Measurements from ENCODE around the gene RC3H2. TPM values are rescaled to one million over a fixed set of nuclear protein-coding genes. Genes with fewer than 3 reads are reported as not detected.

RC3H2 gene
- polyA plus RNA-seq (2013) = 39.5 TPM

- H3K27me3 ChIP-seq (replicated peaks in 2 of 5; ENCODE audit: control insufficient read depth in 4 of 5, insufficient read depth in 5 of 5, low read length in 4 of 5) = no peaks in the 10 kb centered on the region
- H3K27ac ChIP-seq (ENCODE audit: insufficient read depth in 1 of 2, low read depth in 1 of 2, low read length in 2 of 2, poor library complexity in 1 of 2, severe bottlenecking in 2 of 2) = peak within 1 kb of the TSS; percentile 95 to 98
- WGBS (ENCODE audit: insufficient coverage) = 0% methylated on average over 54 of the region's 77 CpGs
- peak within 1 kb of the TSS; percentile 86 to 99 (median 95) for H3K4me3 ChIP-seq (ENCODE audit: control insufficient read depth in 1 of 7, extremely low read depth in 1 of 7, insufficient read depth in 4 of 7, low read depth in 2 of 7, low read length in 6 of 7)
- DNase-seq = peak; percentile 99 to 100 (median 100)
- peaks cover 12 to 38% (median 26%) of the 10 kb centered on the region in 4 experiments for H3K4me1 ChIP-seq (ENCODE audit: control extremely low read depth in 1 of 4, control insufficient read depth in 4 of 4, insufficient read depth in 4 of 4, low read length in 3 of 4)
- H3K9me3 ChIP-seq (ENCODE audit: control extremely low read depth in 1 of 5, control insufficient read depth in 4 of 5, insufficient read depth in 2 of 5, low read depth in 1 of 5, low read length in 4 of 5) = no peaks in the 10 kb centered on the region
- ChIA-PET CTCF (interaction anchor here (0.9 to 1.8 kb wide), 2 partner anchors 25 to 86 kb away, joined by 3 to 7 read pairs; no protein-coding TSS in a partner anchor), POLR2A (interaction anchor here (0.6 to 2.6 kb wide), 5 partner anchors 8 to 130 kb away, joined by 3 to 10 read pairs (median 6); partner anchors contain the start of genes ZBTB26 and ZBTB6)
- H3K36me3 ChIP-seq (ENCODE audit: control insufficient read depth in 4 of 4, insufficient read depth in 4 of 4, low read length in 3 of 4) = peaks cover 0 to 6% (median 2%) of the 10 kb centered on the region in 4 experiments
Measured at GRCh38 chr9:122904823-122905710, at the start of gene RC3H2. RC3H2 (minus strand) TSS chr9:122905359; CDS start chr9:122897509, 7,850 bp downstream.

- ChIA-PET CTCF (no interaction called here), POLR2A (no interaction called here)
- Histone ChIP-seq H3K4me3 (ENCODE audit: control insufficient read depth in 1 of 7, extremely low read depth in 1 of 7, insufficient read depth in 4 of 7, low read depth in 2 of 7, low read length in 6 of 7) (no peak overlapping the region), H3K9me3 (ENCODE audit: control extremely low read depth in 1 of 5, control insufficient read depth in 4 of 5, insufficient read depth in 2 of 5, low read depth in 1 of 5, low read length in 4 of 5) (peaks cover 0 to under 1% (median 0%) of the 10 kb centered on the region in 5 experiments), H3K27me3 (replicated peaks in 2 of 5; ENCODE audit: control insufficient read depth in 4 of 5, insufficient read depth in 5 of 5, low read length in 4 of 5) (no peaks in the 10 kb centered on the region), H3K4me1 (ENCODE audit: control extremely low read depth in 1 of 4, control insufficient read depth in 4 of 4, insufficient read depth in 4 of 4, low read length in 3 of 4) (peaks cover 0 to 13% (median 2%) of the 10 kb centered on the region in 4 experiments), H3K27ac (ENCODE audit: insufficient read depth in 1 of 2, low read depth in 1 of 2, low read length in 2 of 2, poor library complexity in 1 of 2, severe bottlenecking in 2 of 2) (no peak overlapping the region), H3K36me3 (ENCODE audit: control insufficient read depth in 4 of 4, insufficient read depth in 4 of 4, low read length in 3 of 4) (peaks cover 0 to 3% (median 2%) of the 10 kb centered on the region in 4 experiments)
- no peak for DNase-seq
Measured at GRCh38 chr9:122954253-122954691, 49.1 kb upstream of the RC3H2 start.

- Histone ChIP-seq H3K36me3 (ENCODE audit: control insufficient read depth in 4 of 4, insufficient read depth in 4 of 4, low read length in 3 of 4) (no peaks in the 10 kb centered on the region), H3K4me1 (ENCODE audit: control extremely low read depth in 1 of 4, control insufficient read depth in 4 of 4, insufficient read depth in 4 of 4, low read length in 3 of 4) (peaks cover 0 to 11% (median 2%) of the 10 kb centered on the region in 4 experiments), H3K4me3 (ENCODE audit: control insufficient read depth in 1 of 7, extremely low read depth in 1 of 7, insufficient read depth in 4 of 7, low read depth in 2 of 7, low read length in 6 of 7) (no peak overlapping the region), H3K9me3 (ENCODE audit: control extremely low read depth in 1 of 5, control insufficient read depth in 4 of 5, insufficient read depth in 2 of 5, low read depth in 1 of 5, low read length in 4 of 5) (no peaks in the 10 kb centered on the region), H3K27me3 (replicated peaks in 2 of 5; ENCODE audit: control insufficient read depth in 4 of 5, insufficient read depth in 5 of 5, low read length in 4 of 5) (no peaks in the 10 kb centered on the region), H3K27ac (ENCODE audit: insufficient read depth in 1 of 2, low read depth in 1 of 2, low read length in 2 of 2, poor library complexity in 1 of 2, severe bottlenecking in 2 of 2) (no peak overlapping the region)
- WGBS (ENCODE audit: insufficient coverage) = 80% methylated on average over 1 of the region's 1 CpG
- DNase-seq = no peak
- ChIA-PET POLR2A (interaction anchor here (0.6 kb wide), 1 partner anchor 23 kb away, joined by 4 read pairs; no protein-coding TSS in a partner anchor), CTCF (no interaction called here)
Measured at GRCh38 chr9:122951056-122951455, 45.9 kb upstream of the RC3H2 start.

- peaks cover 0 to 12% (median 2%) of the 10 kb centered on the region in 4 experiments for H3K4me1 ChIP-seq (ENCODE audit: control extremely low read depth in 1 of 4, control insufficient read depth in 4 of 4, insufficient read depth in 4 of 4, low read length in 3 of 4)
- no peaks in the 10 kb centered on the region for H3K9me3 ChIP-seq (ENCODE audit: control extremely low read depth in 1 of 5, control insufficient read depth in 4 of 5, insufficient read depth in 2 of 5, low read depth in 1 of 5, low read length in 4 of 5)
- DNase-seq = no peak
- WGBS (ENCODE audit: insufficient coverage) = no CpG with 5 or more reads among the region's 3 CpGs
- H3K4me3 ChIP-seq (ENCODE audit: control insufficient read depth in 1 of 7, extremely low read depth in 1 of 7, insufficient read depth in 4 of 7, low read depth in 2 of 7, low read length in 6 of 7) = no peak overlapping the region
- H3K27ac ChIP-seq (ENCODE audit: insufficient read depth in 1 of 2, low read depth in 1 of 2, low read length in 2 of 2, poor library complexity in 1 of 2, severe bottlenecking in 2 of 2) = no peak overlapping the region
- ChIA-PET CTCF (no interaction called here), POLR2A (no interaction called here)
- H3K36me3 ChIP-seq (ENCODE audit: control insufficient read depth in 4 of 4, insufficient read depth in 4 of 4, low read length in 3 of 4) = no peaks in the 10 kb centered on the region
- H3K27me3 ChIP-seq (replicated peaks in 2 of 5; ENCODE audit: control insufficient read depth in 4 of 5, insufficient read depth in 5 of 5, low read length in 4 of 5) = no peaks in the 10 kb centered on the region
Measured at GRCh38 chr9:122950263-122950662, 45.1 kb upstream of the RC3H2 start.

- DNase-seq = no peak
- Histone ChIP-seq H3K27ac (ENCODE audit: insufficient read depth in 1 of 2, low read depth in 1 of 2, low read length in 2 of 2, poor library complexity in 1 of 2, severe bottlenecking in 2 of 2) (no peak overlapping the region), H3K27me3 (replicated peaks in 2 of 5; ENCODE audit: control insufficient read depth in 4 of 5, insufficient read depth in 5 of 5, low read length in 4 of 5) (no peaks in the 10 kb centered on the region), H3K4me1 (ENCODE audit: control extremely low read depth in 1 of 4, control insufficient read depth in 4 of 4, insufficient read depth in 4 of 4, low read length in 3 of 4) (peaks cover 0 to 12% (median 3%) of the 10 kb centered on the region in 4 experiments), H3K9me3 (ENCODE audit: control extremely low read depth in 1 of 5, control insufficient read depth in 4 of 5, insufficient read depth in 2 of 5, low read depth in 1 of 5, low read length in 4 of 5) (no peaks in the 10 kb centered on the region), H3K4me3 (ENCODE audit: control insufficient read depth in 1 of 7, extremely low read depth in 1 of 7, insufficient read depth in 4 of 7, low read depth in 2 of 7, low read length in 6 of 7) (no peak overlapping the region), H3K36me3 (ENCODE audit: control insufficient read depth in 4 of 4, insufficient read depth in 4 of 4, low read length in 3 of 4) (no peaks in the 10 kb centered on the region)
- CTCF ChIA-PET = no interaction called here
- POLR2A ChIA-PET = no interaction called here
- 100% methylated on average over 1 of the region's 1 CpG for WGBS (ENCODE audit: insufficient coverage)
Measured at GRCh38 chr9:122949696-122950095, 44.5 kb upstream of the RC3H2 start.

GRCh38 chr9:122948313-122948712 is 43.2 kb upstream of the RC3H2 start:
- Histone ChIP-seq H3K36me3 (ENCODE audit: control insufficient read depth in 4 of 4, insufficient read depth in 4 of 4, low read length in 3 of 4) (no peaks in the 10 kb centered on the region), H3K27me3 (replicated peaks in 2 of 5; ENCODE audit: control insufficient read depth in 4 of 5, insufficient read depth in 5 of 5, low read length in 4 of 5) (no peaks in the 10 kb centered on the region), H3K27ac (ENCODE audit: insufficient read depth in 1 of 2, low read depth in 1 of 2, low read length in 2 of 2, poor library complexity in 1 of 2, severe bottlenecking in 2 of 2) (no peak overlapping the region), H3K9me3 (ENCODE audit: control extremely low read depth in 1 of 5, control insufficient read depth in 4 of 5, insufficient read depth in 2 of 5, low read depth in 1 of 5, low read length in 4 of 5) (no peaks in the 10 kb centered on the region), H3K4me1 (ENCODE audit: control extremely low read depth in 1 of 4, control insufficient read depth in 4 of 4, insufficient read depth in 4 of 4, low read length in 3 of 4) (peaks cover 0 to 5% (median 2%) of the 10 kb centered on the region in 4 experiments), H3K4me3 (ENCODE audit: control insufficient read depth in 1 of 7, extremely low read depth in 1 of 7, insufficient read depth in 4 of 7, low read depth in 2 of 7, low read length in 6 of 7) (no peak overlapping the region)
- ChIA-PET POLR2A (no interaction called here), CTCF (interaction anchor here (1.0 kb wide), 1 partner anchor 16 kb away, joined by 4 read pairs; no protein-coding TSS in a partner anchor)
- WGBS (ENCODE audit: insufficient coverage) = 92% methylated on average over 2 of the region's 3 CpGs
- no peak for DNase-seq

- CTCF ChIA-PET = no interaction called here
- peaks cover 5 to 15% (median 9%) of the 10 kb centered on the region in 4 experiments for H3K4me1 ChIP-seq (ENCODE audit: control extremely low read depth in 1 of 4, control insufficient read depth in 4 of 4, insufficient read depth in 4 of 4, low read length in 3 of 4)
- WGBS (ENCODE audit: insufficient coverage) = no CpG with 5 or more reads among the region's 1 CpG
Measured at GRCh38 chr9:122946461-122947005, 41.4 kb upstream of the RC3H2 start.

More at GRCh38 chr9:122946461-122947005, 41.4 kb upstream of the RC3H2 start:
- H3K4me3 ChIP-seq (ENCODE audit: control insufficient read depth in 1 of 7, extremely low read depth in 1 of 7, insufficient read depth in 4 of 7, low read depth in 2 of 7, low read length in 6 of 7) = no peak overlapping the region
- H3K27me3 ChIP-seq (replicated peaks in 2 of 5; ENCODE audit: control insufficient read depth in 4 of 5, insufficient read depth in 5 of 5, low read length in 4 of 5) = no peaks in the 10 kb centered on the region
- POLR2A ChIA-PET = no interaction called here
- DNase-seq = no peak
- no peak overlapping the region for H3K27ac ChIP-seq (ENCODE audit: insufficient read depth in 1 of 2, low read depth in 1 of 2, low read length in 2 of 2, poor library complexity in 1 of 2, severe bottlenecking in 2 of 2)
- H3K36me3 ChIP-seq (ENCODE audit: control insufficient read depth in 4 of 4, insufficient read depth in 4 of 4, low read length in 3 of 4) = no peaks in the 10 kb centered on the region
- no peaks in the 10 kb centered on the region for H3K9me3 ChIP-seq (ENCODE audit: control extremely low read depth in 1 of 5, control insufficient read depth in 4 of 5, insufficient read depth in 2 of 5, low read depth in 1 of 5, low read length in 4 of 5)

All from common myeloid progenitor, CD34-positive (primary cell).